GM12878 (cell line): ENCODE results near the gene COTL1. TPM values are rescaled to one million over a fixed set of nuclear protein-coding genes. Genes with fewer than 3 reads are reported as not detected.

Experiments
- ATAC-seq: fragments of 200-7000 bp; cut with Tn5 transposase; 3 replicates; pipeline ENCODE4 v1.9.1; 2020; ENCODE audit warnings: mild to moderate bottlenecking, moderate library complexity
- BruUV-seq: library from RNA; stranded (reverse); fragments of 400-500 nt; replicated peaks from 2 replicates; lab custom pipeline; 2021; lab: Mats Ljungman, UMichigan
- CTCF ChIA-PET: fragments of 300-600 bp; sonication (Branson Sonifier 250); formaldehyde crosslinking; extraction: SDS; loops from one replicate; lab custom pipeline; 2021; ENCODE audit warnings: inconsistent platforms; lab: Yijun Ruan, JAX
- POLR2A ChIA-PET: fragments of 350-600 bp; formaldehyde crosslinking; extraction: SDS; loops from one replicate; lab custom pipeline; 2021; ENCODE audit warnings: inconsistent platforms; lab: Charles Lee
- RAD21 ChIA-PET: fragments of 300-600 bp; sonication (Branson Sonifier 250); formaldehyde crosslinking; loops from one replicate; lab custom pipeline; 2023; ENCODE audit warnings: antibody characterized with exemption; ENCODE audit not compliant: unreplicated experiment; lab: Charles Lee
- SMC1A ChIA-PET: fragments of 300-600 bp; sonication (Branson Sonifier 250); formaldehyde crosslinking; loops from one replicate; lab custom pipeline; 2023; ENCODE audit not compliant: unreplicated experiment, uncharacterized antibody; lab: Charles Lee
- DNase-seq: peaks from one replicate; pipeline ENCODE4 v3.0.0-alpha.2; 2011; ENCODE audit warnings: low read depth, low spot score
- FAIRE-seq: peaks from 3 replicates; lab custom pipeline; 2011; peaks lifted over from hg19 to GRCh38; lab: Jason Lieb, UNC
- H2AFZ ChIP-seq: 2 replicates; pipeline ENCODE4 v1.6.0; 2011; ENCODE audit warnings: low read depth, low read length, control low read depth; ENCODE audit not compliant: control insufficient read depth
- H3K27ac ChIP-seq: 2 replicates; pipeline ENCODE4 v1.5.1; 2011; ENCODE audit warnings: control low read depth; ENCODE audit not compliant: control insufficient read depth, insufficient read depth
- H3K27me3 ChIP-seq, 2 experiments: replicated peaks in 1 of 2; 2 replicates each; pipeline versions ENCODE4 v1.6.0 to v1.6.1; 2011; ENCODE audit warnings: low read length in 1 of 2; ENCODE audit not compliant: control insufficient read depth in 2 of 2, insufficient read depth in 2 of 2
- H3K36me3 ChIP-seq, 2 experiments: 2 replicates each; pipeline ENCODE4 v1.5.1; 2011; ENCODE audit warnings: low read length in 1 of 2; ENCODE audit not compliant: control insufficient read depth in 2 of 2, insufficient read depth in 2 of 2
- H3K4me1 ChIP-seq: 2 replicates; pipeline ENCODE4 v1.6.1; 2011; ENCODE audit warnings: mild to moderate bottlenecking, low read length, moderate library complexity, mixed read lengths; ENCODE audit not compliant: control insufficient read depth, insufficient read depth
- H3K4me2 ChIP-seq: 2 replicates; pipeline ENCODE4 v1.6.0; 2011; ENCODE audit warnings: control low read depth; ENCODE audit not compliant: control insufficient read depth, insufficient read depth
- H3K4me3 ChIP-seq: fragments of 200-600 bp; sonication (generic); 2 replicates; pipeline ENCODE4 v1.5.1; 2016
- H3K79me2 ChIP-seq: 2 replicates; pipeline ENCODE4 v1.6.0; 2011; ENCODE audit warnings: low read length; ENCODE audit not compliant: control insufficient read depth, insufficient read depth
- H3K9ac ChIP-seq: 2 replicates; pipeline ENCODE4 v1.8.0; 2011; ENCODE audit warnings: low read length, control low read depth, mixed read lengths; ENCODE audit not compliant: control insufficient read depth, insufficient read depth
- H3K9me3 ChIP-seq: replicated peaks from 3 replicates; pipeline ENCODE4 v1.5.1; 2011; ENCODE audit warnings: mild to moderate bottlenecking, low read length; ENCODE audit not compliant: control insufficient read depth, insufficient read depth
- H4K20me1 ChIP-seq: 2 replicates; pipeline ENCODE4 v1.6.0; 2011; ENCODE audit not compliant: control insufficient read depth, insufficient read depth
- FOXM1 ChIP-seq: IDR thresholded peaks from 2 replicates; pipeline ENCODE4 v1.6.1; 2012; ENCODE audit warnings: low read depth, mild to moderate bottlenecking, inconsistent platforms, low read length, moderate library complexity
- GABPA ChIP-seq: IDR thresholded peaks from 2 replicates; pipeline ENCODE4 v1.6.1; 2014; ENCODE audit warnings: antibody characterized with exemption, low read depth, mild to moderate bottlenecking, inconsistent platforms
- LARP7 ChIP-seq: fragments of 450-650 bp; IDR thresholded peaks from 2 replicates; pipeline ENCODE4 v1.6.1; 2017; ENCODE audit warnings: mild to moderate bottlenecking
- MLLT1 ChIP-seq: fragments of 450-650 bp; IDR thresholded peaks from 2 replicates; pipeline ENCODE4 v1.6.1; 2016; ENCODE audit warnings: mild to moderate bottlenecking
- NR2C1 ChIP-seq: fragments of 450-650 bp; IDR thresholded peaks from 2 replicates; pipeline ENCODE4 v1.6.1; 2017; ENCODE audit warnings: antibody characterized with exemption, mild to moderate bottlenecking, moderate library complexity
- PBX3 ChIP-seq: IDR thresholded peaks from 2 replicates; pipeline ENCODE4 v1.6.1; 2011; ENCODE audit warnings: mild to moderate bottlenecking, low read depth, low read length, moderate library complexity; ENCODE audit not compliant: insufficient replicate concordance
- PML ChIP-seq: IDR thresholded peaks from 2 replicates; pipeline ENCODE4 v1.6.1; 2012; ENCODE audit warnings: low read length, inconsistent platforms
- POU2F2 ChIP-seq: IDR thresholded peaks from 3 replicates; pipeline ENCODE4 v1.6.1; 2011; ENCODE audit warnings: low read depth, mild to moderate bottlenecking, low read length, borderline replicate concordance
- SMC3 ChIP-seq: IDR thresholded peaks from 2 replicates; pipeline ENCODE4 v1.6.1; 2011; ENCODE audit warnings: low read length, improper control_type of control experiment, borderline replicate concordance
- SRF ChIP-seq, 2 experiments: IDR thresholded peaks; 2 replicates each; pipeline ENCODE4 v1.6.1; 2011; ENCODE audit warnings: low read depth in 2 of 2, low read length in 2 of 2, mild to moderate bottlenecking in 1 of 2, moderate library complexity in 1 of 2
- TARDBP ChIP-seq: IDR thresholded peaks from 2 replicates; pipeline ENCODE4 v1.6.1; 2016; ENCODE audit warnings: borderline replicate concordance
- ZNF274 ChIP-seq: IDR thresholded peaks from one replicate; pipeline ENCODE4 v1.8.0; 2011; ENCODE audit not compliant: insufficient read length, insufficient read depth
- ZZZ3 ChIP-seq: IDR thresholded peaks from 2 replicates; pipeline ENCODE4 v1.6.1; 2011; ENCODE audit warnings: low read depth; ENCODE audit not compliant: control insufficient read depth, insufficient read length
- WGBS: methylation state at CpG from one replicate; pipeline ENCODE4 v1.1.6; 2016; ENCODE audit warnings: low lambda C conversion rate; ENCODE audit not compliant: insufficient replicate concordance, insufficient coverage; ENCODE audit errors: missing lambda C conversion rate; 5-methylcytosine and 5-hydroxymethylcytosine counted together
- in situ Hi-C: fragments of 300-500 bp; cut with MboI; formaldehyde crosslinking; loops from 9 replicates; pipeline ENCODE4 v1.14.3; 2018; ENCODE audit warnings: mixed read lengths
- intact Hi-C: fragments of 100-400 bp; cut with micrococcal nuclease; formaldehyde crosslinking; loops from one replicate; pipeline ENCODE4 v1.14.2; 2022; ENCODE audit not compliant: unreplicated experiment
- polyA plus RNA-seq, 11 experiments: library from polyadenylated mRNA; depleted of rRNA in 4 of 11; unstranded in 6 of 11; stranded (reverse) in 5 of 11; fragments of >200 nt; fragmentation: Nextera tagmentation in 4 of 11; fragmentation: Illumina TruSeq in 1 of 11; extraction: Ambion mirVana in 4 of 11; extraction: Trizol in 1 of 11; gene quantifications; 1 replicate in 1 of 11; 2 replicates in 10 of 11; pipeline versions ENCODE4 v1.2.1 to v1.2.3, GENCODE V29; 2011 to 2016; ENCODE audit warnings: inconsistent platforms in 2 of 11, missing spikeins in 2 of 11, low read depth in 1 of 11
- total RNA-seq, 4 experiments: library from RNA; depleted of rRNA in 3 of 4; stranded (reverse); fragments of >200 nt in 3 of 4; fragmentation: Illumina TruSeq in 1 of 4; extraction: Trizol in 1 of 4; gene quantifications; 2 replicates each; pipeline versions ENCODE4 v1.2.1 to v1.2.3, GENCODE V29; 2013 to 2021

Gene COTL1
- total and polyA plus RNA-seq, 10 of the 15 experiments (the other 5 are each of a cell fraction or from before 2014, with no cell fraction given): 140 to 894 (median 330) TPM

GRCh38 chr16:84635702-84636101, 17.8 kb upstream of the COTL1 start:
- ChIA-PET RAD21 (no interaction called here), POLR2A (no interaction called here), CTCF (interaction anchor here (0.9 kb wide), 1 partner anchor 103 kb away, joined by 3 read pairs; no protein-coding TSS in a partner anchor), SMC1A (interaction anchor here (1.0 to 1.8 kb wide), 2 partner anchors 28 to 103 kb away, joined by 3 to 7 read pairs; no protein-coding TSS in a partner anchor)
- Histone ChIP-seq H3K4me2 (no peak overlapping the region), H3K9me3 (no peaks in the 10 kb centered on the region), H3K27me3 (no peaks in the 10 kb centered on the region), H3K4me1 (peaks cover 22% of the 10 kb centered on the region), H3K36me3 (no peaks in the 10 kb centered on the region), H3K27ac (no peak overlapping the region), H4K20me1 (no peaks in the 10 kb centered on the region), H2AFZ (no peak overlapping the region), H3K9ac (no peak overlapping the region), H3K4me3 (no peak overlapping the region), H3K79me2 (no peaks in the 10 kb centered on the region)
- intact Hi-C loops: no loop called here
- WGBS: 91% methylated on average over 8 of the region's 8 CpGs
- DNase-seq (no peak), ATAC-seq (no peak), FAIRE-seq (no peak)
- no TSS peak for BruUV-seq
- in situ Hi-C loops: loop anchor here (25.0 kb wide), 1 partner anchor 327 kb away; no protein-coding TSS in a partner anchor
- TF ChIP-seq ZNF274 (no peak), TARDBP (no peak), GABPA (no peak), LARP7 (no peak), NR2C1 (no peak), SRF (IDR thresholded peaks at IDR 0.05; ENCODE audit: low read depth in 2 of 2, low read length in 2 of 2) (no peak)

- BruUV-seq: no TSS peak
- no peak overlapping the region for H3K4me3 ChIP-seq
- H4K20me1 ChIP-seq: no peaks in the 10 kb centered on the region
- no peaks in the 10 kb centered on the region for H3K36me3 ChIP-seq
- CTCF ChIA-PET: interaction anchor here (0.7 kb wide), 1 partner anchor 127 kb away, joined by 3 read pairs; no protein-coding TSS in a partner anchor
- DNase-seq: no peak
- RAD21 ChIA-PET: interaction anchor here (1.0 kb wide), 1 partner anchor 13 kb away, joined by 3 read pairs; no protein-coding TSS in a partner anchor
- WGBS: 72% methylated on average over 9 of the region's 9 CpGs
- intact Hi-C loops (no loop called here), in situ Hi-C loops (loop anchor here (25.0 kb wide), 1 partner anchor 329 kb away; no protein-coding TSS in a partner anchor)
- no peak for ATAC-seq
- H2AFZ ChIP-seq: no peak overlapping the region
- no peak overlapping the region for H3K27ac ChIP-seq
- no peaks in the 10 kb centered on the region for H3K9me3 ChIP-seq
- POLR2A ChIA-PET: no interaction called here
- no peak overlapping the region for H3K9ac ChIP-seq
- SMC1A ChIA-PET: no interaction called here
- H3K4me2 ChIP-seq: no peak overlapping the region
- no peak for FAIRE-seq
- no peaks in the 10 kb centered on the region for H3K27me3 ChIP-seq
- peaks cover 32% of the 10 kb centered on the region for H3K4me1 ChIP-seq
- H3K79me2 ChIP-seq: no peaks in the 10 kb centered on the region
- TF ChIP-seq ZZZ3 (no peak), PML (no peak), PBX3 (no peak), MLLT1 (no peak), POU2F2 (no peak), SMC3 (no peak), FOXM1 (no peak)
Observed at GRCh38 chr16:84633622-84634021, 15.7 kb upstream of the COTL1 start.
